ENCODE results near the gene RPS26. TPM values are rescaled to one million over a fixed set of nuclear protein-coding genes. Genes with fewer than 3 reads are reported as not detected.

RPS26 gene
- total RNA-seq, 2 experiments from 2014 or later, result 29.7 to 29.8 TPM

DNA sequence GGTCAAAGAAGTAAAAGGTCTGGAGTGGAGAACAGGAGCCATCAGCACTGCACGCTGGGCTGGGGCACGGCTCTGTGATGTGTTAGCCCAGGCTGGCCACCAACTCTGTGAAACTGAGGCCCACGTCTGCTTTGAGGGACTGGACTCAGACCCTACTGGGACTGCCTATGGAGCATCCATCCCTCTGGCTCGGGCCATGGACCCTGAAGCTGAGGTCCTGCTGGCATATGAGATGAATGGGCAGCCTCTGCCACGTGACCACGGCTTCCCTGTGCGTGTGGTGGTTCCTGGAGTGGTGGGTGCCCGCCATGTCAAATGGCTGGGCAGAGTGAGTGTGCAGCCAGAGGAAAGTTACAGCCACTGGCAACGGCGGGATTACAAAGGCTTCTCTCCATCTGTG is 37.5 kb upstream of the RPS26 start:
- DNase-seq, result no peak
- no peak overlapping the region for H3K27ac Mint-ChIP-seq

DNA sequence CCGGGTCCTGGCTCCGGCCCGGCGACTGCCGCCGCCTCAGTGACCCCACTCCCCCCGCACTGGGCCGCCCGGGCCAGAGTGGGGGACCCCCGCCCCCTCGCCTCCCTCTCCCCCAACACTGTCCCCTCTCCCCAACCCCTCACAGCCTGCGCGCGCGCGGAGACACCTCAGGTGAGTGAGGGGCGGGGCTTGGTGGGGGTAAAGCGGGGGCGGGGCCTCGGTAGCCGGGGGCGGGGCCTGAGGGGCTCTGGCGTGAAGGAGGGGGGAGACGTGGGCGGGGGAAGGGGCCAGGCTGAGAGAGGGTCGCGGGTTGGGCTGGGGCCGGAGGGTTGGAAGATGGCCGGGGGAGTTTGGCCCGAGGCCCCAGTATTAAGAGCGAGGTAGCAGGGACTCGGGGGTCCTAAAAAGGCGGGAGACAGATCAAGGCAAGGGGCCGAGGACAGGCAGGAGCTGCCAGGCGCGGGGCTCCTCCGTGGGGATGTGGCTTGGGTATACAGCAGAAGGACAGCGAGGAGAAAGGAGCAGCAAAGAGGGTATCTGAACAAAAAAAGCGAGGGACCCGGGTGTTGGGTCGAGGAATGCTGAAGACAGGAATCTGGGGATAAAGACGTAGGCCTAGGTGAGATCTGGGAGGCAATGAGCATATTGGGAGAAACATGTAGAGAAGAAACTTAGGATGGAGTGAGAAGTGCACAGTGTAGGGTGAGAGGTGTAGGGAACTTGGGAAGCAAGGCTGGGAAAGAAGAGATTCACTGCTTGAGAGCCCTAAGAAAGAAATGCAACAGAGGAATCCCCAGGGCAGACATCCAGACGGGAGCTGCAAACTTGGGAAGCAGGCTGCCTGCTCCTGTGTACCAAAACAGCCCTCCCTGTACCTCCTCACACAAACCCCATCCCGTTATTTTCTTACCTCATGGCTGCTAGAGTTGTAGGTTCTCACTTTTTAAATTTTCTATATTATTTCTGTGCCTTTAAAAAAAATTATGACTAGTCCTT is 33.9 kb upstream of the RPS26 start:
- H3K4me3 Mint-ChIP-seq, result peak overlapping the region; percentile 85
- H3K9me3 Mint-ChIP-seq, result no peaks in the 10 kb centered on the region
- ChIA-PET POLR2A (interaction anchor here (0.7 to 1.8 kb wide), 4 partner anchors 11 to 32 kb away, joined by 3 to 13 read pairs (median 4); partner anchors contain the start of gene SUOX), CTCF (interaction anchor here (1.0 to 11.7 kb wide), 5 partner anchors 10 to 269 kb away, joined by 3 to 81 read pairs (median 6); partner anchors contain the start of gene SUOX)
- peak; percentile 68 for DNase-seq
- H3K4me1 Mint-ChIP-seq (ENCODE audit: low read depth), result peaks cover 41% of the 10 kb centered on the region
- ATAC-seq, result peak; percentile 84
- intact Hi-C loops (cut with micrococcal nuclease), result no loop called here
- H3K36me3 Mint-ChIP-seq (ENCODE audit: low read depth), result no peaks in the 10 kb centered on the region
- H3K27me3 Mint-ChIP-seq, result no peaks in the 10 kb centered on the region
- peak overlapping the region; percentile 89 for H3K27ac Mint-ChIP-seq
- TF ChIP-seq, protein P1, sequence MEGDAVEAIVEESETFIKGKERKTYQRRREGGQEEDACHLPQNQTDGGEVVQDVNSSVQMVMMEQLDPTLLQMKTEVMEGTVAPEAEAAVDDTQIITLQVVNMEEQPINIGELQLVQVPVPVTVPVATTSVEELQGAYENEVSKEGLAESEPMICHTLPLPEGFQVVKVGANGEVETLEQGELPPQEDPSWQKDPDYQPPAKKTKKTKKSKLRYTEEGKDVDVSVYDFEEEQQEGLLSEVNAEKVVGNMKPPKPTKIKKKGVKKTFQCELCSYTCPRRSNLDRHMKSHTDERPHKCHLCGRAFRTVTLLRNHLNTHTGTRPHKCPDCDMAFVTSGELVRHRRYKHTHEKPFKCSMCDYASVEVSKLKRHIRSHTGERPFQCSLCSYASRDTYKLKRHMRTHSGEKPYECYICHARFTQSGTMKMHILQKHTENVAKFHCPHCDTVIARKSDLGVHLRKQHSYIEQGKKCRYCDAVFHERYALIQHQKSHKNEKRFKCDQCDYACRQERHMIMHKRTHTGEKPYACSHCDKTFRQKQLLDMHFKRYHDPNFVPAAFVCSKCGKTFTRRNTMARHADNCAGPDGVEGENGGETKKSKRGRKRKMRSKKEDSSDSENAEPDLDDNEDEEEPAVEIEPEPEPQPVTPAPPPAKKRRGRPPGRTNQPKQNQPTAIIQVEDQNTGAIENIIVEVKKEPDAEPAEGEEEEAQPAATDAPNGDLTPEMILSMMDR (IDR thresholded peaks at IDR 0.05), result no peak

More for the DNA sequence above, 37.5 kb upstream of the RPS26 start:
- no peaks in the 10 kb centered on the region for H3K27me3 Mint-ChIP-seq
- H3K4me3 Mint-ChIP-seq, result no peak overlapping the region
- ChIA-PET CTCF (interaction anchor here (1.1 to 11.7 kb wide), 2 partner anchors 7 to 25 kb away, joined by 4 to 81 read pairs; partner anchors contain the start of gene SUOX), POLR2A (no interaction called here)
- peaks cover 21% of the 10 kb centered on the region for H3K4me1 Mint-ChIP-seq (ENCODE audit: low read depth)
- H3K36me3 Mint-ChIP-seq (ENCODE audit: low read depth), result peaks cover 3% of the 10 kb centered on the region
- no peak for ATAC-seq
- intact Hi-C loops (cut with micrococcal nuclease), result no loop called here
- H3K9me3 Mint-ChIP-seq, result no peaks in the 10 kb centered on the region
- TF ChIP-seq, protein P1 (IDR thresholded peaks at IDR 0.05), result no peak

DNA sequence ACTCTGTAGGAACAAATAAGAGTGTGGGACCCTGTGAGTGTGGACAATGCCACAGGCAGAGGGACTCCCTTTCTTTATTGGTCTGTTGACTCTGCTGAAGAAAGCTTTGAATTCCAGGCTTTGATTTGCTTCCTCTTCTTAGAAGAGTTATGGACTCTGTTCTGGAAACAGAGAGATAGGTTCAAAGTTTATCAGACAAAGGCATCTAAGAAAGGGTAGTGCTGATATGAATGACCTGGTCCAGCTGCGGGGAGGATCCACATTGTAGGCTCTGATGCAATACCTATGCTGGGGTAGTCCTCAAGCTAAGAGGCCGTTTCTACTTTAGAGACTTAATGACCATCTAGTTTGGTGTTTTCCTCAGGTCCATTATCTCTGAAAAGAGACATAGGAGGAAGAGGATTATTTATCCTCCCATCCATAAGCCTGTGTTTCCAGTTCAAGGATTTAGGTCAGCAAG is 31.6 kb upstream of the RPS26 start:
- Mint-ChIP-seq H3K9me3 (no peaks in the 10 kb centered on the region), H3K36me3 (ENCODE audit: low read depth) (no peaks in the 10 kb centered on the region), H3K4me3 (no peak overlapping the region), H3K4me1 (ENCODE audit: low read depth) (peaks cover 45% of the 10 kb centered on the region), H3K27ac (no peak overlapping the region), H3K27me3 (no peaks in the 10 kb centered on the region)
- TF ChIP-seq, protein P1 (IDR thresholded peaks at IDR 0.05), result no peak
- DNase-seq (no peak), ATAC-seq (no peak)
- CTCF ChIA-PET, result interaction anchor here (0.9 to 11.7 kb wide), 5 partner anchors 9 to 271 kb away, joined by 3 to 81 read pairs (median 3); partner anchors contain the start of gene SUOX
- POLR2A ChIA-PET, result interaction anchor here (1.6 to 3.1 kb wide), 2 partner anchors 8 to 11 kb away, joined by 4 to 15 read pairs; partner anchors contain the start of gene IKZF4
- intact Hi-C loops (cut with micrococcal nuclease), result no loop called here

DNA sequence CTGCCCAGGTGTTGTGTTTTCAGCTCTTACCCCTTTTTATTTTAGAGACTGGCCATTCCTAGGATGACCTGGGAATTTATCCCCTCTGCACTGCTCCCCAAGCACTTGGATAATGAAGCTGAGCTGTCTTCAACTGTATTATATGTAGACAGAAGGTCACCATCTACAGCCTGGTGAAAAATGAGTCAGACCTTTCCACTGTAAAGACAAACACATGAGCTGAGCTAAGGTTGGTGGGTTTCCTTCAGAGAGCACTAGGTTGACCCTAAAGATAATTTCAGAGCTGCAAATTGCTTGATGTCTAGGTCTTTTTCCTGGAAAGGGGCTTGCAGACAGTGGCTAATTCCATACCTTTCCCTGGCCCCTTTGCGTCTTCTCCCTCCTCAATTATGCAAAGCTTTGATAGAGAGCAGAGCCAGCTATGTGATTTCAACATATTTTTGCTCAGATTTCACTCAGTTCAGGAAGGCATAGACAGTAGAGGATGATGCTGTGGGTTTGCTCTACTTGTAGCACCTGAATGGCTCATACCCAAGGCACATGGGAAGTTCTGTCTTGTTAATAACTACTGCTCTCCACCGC is 30.1 kb upstream of the RPS26 start:
- ChIA-PET POLR2A (interaction anchor here (0.7 to 3.1 kb wide), 3 partner anchors 9 to 187 kb away, joined by 3 to 15 read pairs (median 4); partner anchors contain the start of gene IKZF4), CTCF (interaction anchor here (1.1 to 11.7 kb wide), 5 partner anchors 10 to 273 kb away, joined by 4 to 81 read pairs (median 4); partner anchors contain the start of genes ORMDL2, SARNP and SUOX)
- Mint-ChIP-seq H3K36me3 (ENCODE audit: low read depth) (no peaks in the 10 kb centered on the region), H3K27ac (no peak overlapping the region), H3K27me3 (no peaks in the 10 kb centered on the region), H3K4me1 (ENCODE audit: low read depth) (peaks cover 50% of the 10 kb centered on the region), H3K4me3 (no peak overlapping the region), H3K9me3 (no peaks in the 10 kb centered on the region)
- intact Hi-C loops (cut with micrococcal nuclease), result no loop called here
- DNase-seq (no peak), ATAC-seq (peak; percentile 41)
- TF ChIP-seq, protein P1 (IDR thresholded peaks at IDR 0.05), result no peak
